ENCODE measurements around the gene BCLAF1. TPM values are rescaled to one million over a fixed set of nuclear protein-coding genes. Genes with fewer than 3 reads are reported as not detected.

Gene BCLAF1
- total and polyA plus RNA-seq, 2 of the 8 experiments (the other 6 are each of a cell fraction or from before 2014, with no cell fraction given), result 30.5 to 230 TPM

- TF ChIP-seq POLR2A (IDR thresholded peaks at IDR 0.05; ENCODE audit: control extremely low read depth in 1 of 2, low read depth in 2 of 2, low read length in 2 of 2), result no peak
- TF ChIP-seq KDM5A (IDR thresholded peaks at IDR 0.05; ENCODE audit: low read length), result no peak
- no peak for TF ChIP-seq KDM1A (IDR thresholded peaks at IDR 0.05; ENCODE audit: borderline replicate concordance, low read length)
- TF ChIP-seq CHD1 (IDR thresholded peaks at IDR 0.05; ENCODE audit: low read depth, low read length), result no peak
- TF ChIP-seq TCF12 (IDR thresholded peaks at IDR 0.05; ENCODE audit: low read depth, low read length), result no peak
- peak in 2 of 3 experiments; percentile 28 to 35; a peak in 2 of 4 replicates for TF ChIP-seq CTCF (IDR thresholded peaks at IDR 0.05; ENCODE audit: control extremely low read depth in 1 of 3, insufficient read depth in 1 of 3, low read depth in 1 of 3, low read length in 3 of 3)
- TF ChIP-seq MAX (IDR thresholded peaks at IDR 0.05), result no peak
- TF ChIP-seq SP1 (IDR thresholded peaks at IDR 0.05; ENCODE audit: low read depth, low read length), result no peak
- peak in 1 of 2 experiments; percentile 75; a peak in 2 of 4 replicates for TF ChIP-seq SIN3A (conservative IDR thresholded peaks at IDR 0.05 in 1 of 2, IDR thresholded peaks at IDR 0.05 in 1 of 2; ENCODE audit: low read depth in 1 of 2, low read length in 2 of 2)
- peak; percentile 75; the same call in 1 of the 2 replicates for TF ChIP-seq YY1 (IDR thresholded peaks at IDR 0.05; ENCODE audit: low read depth, low read length)
These were observed 900 bp downstream of the BCLAF1 start (continued) for GRCh38 chr6:136288566-136289326.

Data from H1 (cell line).